CD4-positive, alpha-beta T cell treated with Interferon alpha-2 for 1 hour (primary cell): ENCODE measurements around the gene VTI1A.
A peak's percentile ranks its signal among the peaks of the same experiment; 100 is the strongest.

Experiments used
- DNase-seq, 2 donors: peaks; one replicate each; pipeline ENCODE4 v3.0.0-alpha.2; 2020 to 2022

VTI1A gene

DNA sequence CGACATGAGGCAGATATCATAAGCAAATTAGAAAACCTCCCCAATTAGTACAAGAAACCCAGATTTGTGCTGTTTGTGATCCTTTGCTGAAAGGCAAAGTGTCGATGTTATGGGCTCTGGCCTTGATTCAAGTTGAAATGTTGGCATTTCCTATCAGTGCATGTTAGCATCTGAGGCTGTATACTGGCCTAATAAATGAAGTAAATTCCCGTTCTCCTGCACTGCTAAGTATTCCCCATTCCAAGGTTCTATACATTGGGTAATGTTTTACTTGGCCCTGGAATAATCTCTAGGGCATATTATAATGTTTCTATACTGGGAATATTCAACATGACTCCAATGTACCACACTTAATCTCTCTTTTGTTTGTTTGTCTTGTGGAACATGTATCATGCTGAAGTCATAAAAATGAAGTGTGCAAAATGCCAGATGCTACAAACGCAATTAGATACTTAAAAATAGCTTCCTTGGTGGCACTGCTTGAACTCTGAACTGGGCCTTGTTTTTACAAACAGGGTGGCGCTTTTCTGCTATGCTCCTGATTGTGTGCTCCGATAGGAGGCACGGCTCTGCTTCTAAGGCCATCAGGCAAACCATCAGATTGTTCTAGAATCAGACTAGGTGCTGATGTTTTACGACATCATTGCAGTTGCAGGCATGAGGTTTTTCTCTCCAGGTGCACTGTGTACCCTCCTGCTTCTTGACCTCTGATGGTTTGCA lies 346.3 kb downstream of the VTI1A start:
- DNase-seq: no peak

DNA sequence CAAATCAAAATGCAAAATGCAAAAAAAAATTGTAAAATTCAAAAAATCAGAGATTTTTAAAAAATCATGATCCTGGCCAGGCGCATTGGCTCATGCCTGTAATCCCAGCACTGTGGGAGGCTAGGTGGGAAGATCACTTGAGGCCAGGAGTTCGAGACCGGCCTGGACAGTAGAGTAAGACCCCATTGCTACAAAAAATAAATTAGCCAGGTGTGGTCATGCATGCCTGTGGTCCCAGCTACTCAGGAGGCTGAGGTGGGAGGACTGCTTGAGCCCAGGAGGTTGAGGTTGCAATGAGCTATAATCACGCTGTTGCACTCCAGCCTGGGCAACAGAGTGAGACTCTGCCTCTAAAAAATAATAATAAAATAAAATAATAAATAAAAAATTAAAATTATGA lies 347.2 kb downstream of the VTI1A start:
- DNase-seq: no peak

DNA sequence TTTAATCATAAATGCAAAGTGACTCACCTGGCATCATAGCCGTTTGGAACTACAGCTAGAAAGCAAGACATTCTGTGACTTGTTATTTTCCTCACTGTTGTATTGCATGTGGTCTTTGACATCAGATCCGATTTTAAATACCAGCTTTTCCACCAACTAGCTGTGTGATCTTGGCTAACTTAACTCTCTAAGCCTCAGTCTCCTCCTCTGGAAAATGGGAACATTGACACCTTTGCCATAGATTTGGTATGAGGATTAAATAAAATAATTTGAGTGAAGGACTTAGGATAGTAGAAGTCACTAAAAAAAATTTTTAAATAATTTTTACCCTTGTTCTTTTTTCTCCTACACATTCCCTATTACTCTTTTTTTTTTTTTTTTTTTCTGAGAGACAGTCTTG lies 348.1 kb downstream of the VTI1A start:
- DNase-seq: no peak

DNA sequence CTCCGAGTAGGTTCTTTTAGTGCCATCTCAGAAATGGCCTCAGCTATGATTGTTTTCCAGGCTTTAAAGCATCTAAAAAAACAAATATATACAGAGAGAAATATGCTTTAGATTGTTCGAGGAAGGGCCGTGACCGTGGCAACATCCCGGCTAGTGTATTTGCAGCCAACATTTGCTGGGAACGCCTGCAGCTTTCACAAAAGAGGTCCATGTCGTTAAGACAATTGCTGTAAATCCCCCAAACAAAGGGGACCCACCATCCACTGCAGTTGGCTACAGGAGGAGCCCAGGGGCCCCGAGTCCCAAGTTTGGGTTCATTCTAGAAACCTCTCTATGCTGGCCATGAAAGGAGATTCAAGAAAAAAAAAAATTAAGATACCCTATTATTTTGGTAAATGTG lies 350.2 kb downstream of the VTI1A start:
- no peak for DNase-seq

DNA sequence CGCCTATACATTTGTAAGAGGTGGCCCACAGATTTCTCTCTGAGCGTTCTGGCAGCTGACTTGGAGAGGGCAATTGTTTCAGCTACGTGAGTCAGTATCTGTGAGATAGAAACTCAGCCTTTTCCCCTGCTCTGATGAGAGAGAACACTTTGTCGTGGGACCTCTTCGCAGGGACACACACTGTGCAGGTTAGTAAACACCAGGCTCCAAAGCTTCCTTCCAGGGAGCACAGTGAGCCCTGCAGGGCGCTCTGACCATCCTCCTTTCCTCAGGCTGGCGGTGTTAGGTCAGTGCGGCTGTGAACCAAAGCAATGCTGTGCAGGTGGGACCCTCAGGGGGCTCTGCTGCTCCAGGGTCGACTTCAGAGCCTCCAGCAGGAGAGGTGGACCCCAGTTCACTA lies 350.8 kb downstream of the VTI1A start:
- DNase-seq: no peak

DNA sequence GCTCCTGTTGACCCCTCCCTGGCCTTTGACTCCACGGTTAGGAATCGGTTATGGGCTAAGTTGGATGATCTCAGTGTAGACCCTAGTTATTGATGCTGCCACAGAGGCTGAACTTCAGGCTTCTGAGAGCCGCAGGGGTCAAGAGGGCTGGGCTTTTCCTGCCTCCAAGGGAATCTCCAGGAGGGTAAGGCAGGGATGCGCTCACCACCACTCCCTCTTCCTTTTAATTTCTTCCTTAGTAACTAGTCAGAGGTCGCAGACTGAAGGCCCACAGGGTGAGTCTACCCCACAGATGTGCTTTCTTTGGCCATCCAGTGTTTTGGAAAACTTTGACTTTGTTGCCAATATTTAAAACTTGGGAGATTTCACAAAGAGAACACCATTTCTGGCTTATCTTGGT lies 352.0 kb downstream of the VTI1A start:
- no peak for DNase-seq

DNA sequence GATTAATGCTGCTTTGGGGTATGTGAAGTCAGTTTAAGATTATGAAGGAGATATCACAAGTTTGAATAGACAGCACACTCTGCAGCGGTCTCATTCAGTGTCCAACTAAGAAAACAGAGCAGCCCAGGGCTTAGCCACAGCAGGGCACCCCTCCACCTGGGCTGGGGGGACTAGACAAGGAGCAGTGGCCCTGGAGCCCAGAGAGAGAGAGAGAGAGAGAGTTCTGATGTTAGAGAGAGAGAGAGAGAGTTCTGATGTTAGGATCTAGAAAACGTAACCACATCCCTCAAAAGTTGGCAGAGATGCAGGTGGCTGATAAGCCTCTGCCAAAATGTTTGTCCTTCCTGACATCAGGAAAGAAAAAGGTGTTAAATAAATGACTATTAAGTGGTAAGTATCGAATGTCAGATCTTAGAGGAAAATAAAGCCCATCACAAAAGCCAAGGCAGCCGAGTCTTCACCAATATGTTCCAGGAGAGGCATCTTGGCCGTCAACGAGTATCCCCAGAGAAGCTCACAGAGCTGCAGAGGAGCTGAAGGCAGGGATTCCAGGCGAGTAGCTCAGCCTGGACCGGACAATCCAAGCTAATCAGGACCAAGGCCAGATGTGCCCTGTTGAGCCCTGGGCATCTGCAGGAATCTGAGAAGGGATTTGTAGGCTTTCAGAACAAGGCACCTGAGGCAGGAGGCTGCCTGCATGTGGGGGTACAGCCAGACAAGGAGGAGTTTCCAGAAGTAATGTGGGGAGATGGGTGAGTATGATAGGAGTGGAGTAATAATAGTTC lies 352.9 kb downstream of the VTI1A start:
- DNase-seq: no peak

DNA sequence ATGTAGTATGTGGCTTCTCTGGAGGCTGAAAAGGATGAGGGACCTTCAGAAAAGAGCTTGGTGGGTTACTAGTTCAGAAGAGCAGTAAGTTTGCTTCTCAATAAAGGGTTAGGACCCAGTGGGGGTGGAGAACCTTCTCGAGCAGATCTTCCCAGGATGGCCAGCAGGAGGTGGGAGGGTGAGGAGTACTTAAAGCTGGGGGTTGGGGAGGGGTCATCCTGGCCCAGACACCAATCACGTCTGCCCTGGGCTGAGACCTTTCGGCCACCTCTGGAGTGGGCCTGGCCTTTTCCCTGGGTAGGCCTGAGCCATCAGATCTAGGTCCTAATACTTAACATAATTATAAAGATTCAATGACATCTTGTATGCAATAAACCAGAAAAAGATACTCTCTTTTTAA lies 354.0 kb downstream of the VTI1A start:
- no peak for DNase-seq

DNA sequence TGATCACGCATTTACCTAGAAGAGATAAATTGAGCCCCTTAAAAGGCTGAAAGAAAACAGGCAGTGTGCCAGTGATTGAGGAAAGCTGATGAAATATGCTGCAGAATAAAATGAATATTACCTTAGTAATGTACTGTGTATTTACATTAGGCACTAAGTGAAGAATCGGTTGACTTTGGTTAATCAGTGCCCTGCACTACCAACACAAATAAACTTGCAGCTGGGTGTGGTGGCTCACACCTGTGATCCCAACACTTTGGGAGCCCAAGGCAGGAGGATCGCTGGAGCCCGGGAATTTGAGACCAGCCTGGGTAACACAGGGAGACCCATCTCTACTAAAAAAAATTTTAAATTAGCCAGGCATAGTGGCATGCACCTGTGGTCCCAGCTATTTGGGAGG lies 354.7 kb downstream of the VTI1A start:
- DNase-seq: no peak

DNA sequence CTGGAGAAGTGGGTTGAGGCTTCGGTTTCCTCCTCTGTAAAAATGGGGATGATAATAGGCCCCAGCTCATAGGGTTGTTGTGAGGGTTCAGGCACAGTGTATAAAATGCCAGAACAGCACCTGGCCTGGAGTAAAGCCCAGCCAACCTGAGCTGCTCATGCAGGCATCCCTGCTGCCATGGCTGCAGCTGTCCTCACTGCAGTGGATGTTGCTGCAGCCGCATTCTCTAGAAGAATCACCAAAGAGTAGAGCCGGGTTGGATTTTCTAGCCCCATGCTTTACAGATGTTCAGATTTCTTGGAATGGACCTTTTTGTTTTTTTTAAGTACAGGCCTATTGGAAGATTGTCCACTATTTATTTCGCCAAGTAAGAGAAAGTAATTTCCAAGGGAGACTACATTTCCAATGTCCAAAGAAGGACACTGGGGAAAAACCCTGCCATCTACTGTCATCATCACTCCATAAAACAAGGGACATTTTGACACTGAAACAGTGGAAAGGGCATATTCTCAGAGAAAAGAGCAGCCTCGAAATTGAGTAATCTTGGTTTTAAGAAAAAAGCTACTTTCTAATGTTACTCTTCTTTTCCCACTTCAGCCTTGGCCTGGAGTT lies 355.5 kb downstream of the VTI1A start:
- DNase-seq: no peak

DNA sequence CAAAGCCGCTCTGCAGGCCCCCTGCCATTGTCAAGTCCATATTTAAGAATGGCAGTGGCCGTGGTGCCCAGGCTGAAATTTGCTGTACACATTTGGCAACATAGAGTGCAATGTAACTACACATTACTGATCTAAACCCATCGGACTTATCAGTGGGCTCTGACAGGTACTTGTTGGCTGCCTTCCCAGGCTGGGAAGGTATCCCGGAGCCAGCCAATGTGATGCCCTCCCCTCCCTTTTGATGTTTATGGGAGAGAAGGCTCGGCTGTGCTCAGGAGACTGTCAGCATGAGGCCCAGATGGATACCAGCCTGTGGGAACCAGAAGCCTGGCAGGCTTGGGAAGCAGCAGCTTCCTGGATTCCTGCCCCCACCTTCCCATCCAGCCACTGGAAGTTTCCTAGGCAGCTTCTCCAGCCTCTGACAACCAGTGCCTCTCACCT lies 357.0 kb downstream of the VTI1A start:
- no peak for DNase-seq

DNA sequence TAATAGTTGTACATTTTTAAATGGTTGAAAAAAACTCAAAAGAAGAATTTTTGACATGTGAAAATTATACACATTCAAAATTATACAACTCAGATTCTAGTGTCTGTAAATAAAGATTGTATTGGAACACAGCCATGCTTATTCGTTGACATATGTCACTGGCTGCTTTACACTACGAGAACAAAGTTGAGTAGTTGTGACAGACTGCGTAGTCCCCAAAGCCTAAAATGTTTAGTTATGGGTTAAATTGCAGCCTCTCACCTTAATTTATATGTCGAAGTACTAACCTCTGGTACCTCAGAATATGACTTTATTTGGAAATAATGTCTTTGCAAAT lies 358.2 kb downstream of the VTI1A start:
- no peak for DNase-seq

DNA sequence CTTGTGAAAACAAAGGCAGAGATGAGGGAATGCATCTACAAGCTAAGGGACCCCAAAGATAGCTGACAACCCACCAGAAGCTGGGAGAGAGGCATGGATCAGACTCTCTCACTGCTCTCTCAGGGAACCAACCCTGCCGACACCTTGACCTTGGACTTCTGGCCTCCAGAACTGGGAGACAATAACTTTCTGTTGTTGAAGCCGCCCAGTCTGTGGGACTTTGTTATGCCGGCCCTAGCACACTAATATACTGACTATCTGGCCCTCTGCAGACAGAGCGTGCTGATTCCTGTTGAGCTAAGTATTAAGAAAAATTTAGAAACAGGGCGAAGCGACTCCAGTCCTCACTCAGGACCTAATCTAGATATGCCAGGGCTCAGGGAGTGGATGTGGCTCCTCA lies 358.7 kb downstream of the VTI1A start:
- no peak for DNase-seq

DNA sequence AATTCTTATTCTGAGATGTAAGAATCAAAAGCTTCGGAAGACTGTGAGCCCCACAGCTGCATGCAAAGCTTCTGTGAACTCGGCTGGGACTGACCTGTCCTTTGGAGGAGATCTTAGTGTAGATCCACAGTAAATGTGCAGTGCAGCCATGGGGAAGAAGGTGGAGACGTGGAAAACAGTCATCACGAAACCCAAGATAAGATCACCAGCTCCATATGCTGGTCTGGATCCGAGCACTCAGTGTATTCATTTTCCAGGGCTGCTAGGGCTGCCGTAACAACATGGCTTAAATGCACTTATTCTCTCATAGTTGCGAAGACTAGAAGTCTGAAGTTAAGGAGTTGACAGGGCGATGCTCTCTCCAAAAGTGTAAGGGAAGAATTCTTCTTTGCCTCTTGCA lies 360.0 kb downstream of the VTI1A start:
- no peak for DNase-seq

DNA sequence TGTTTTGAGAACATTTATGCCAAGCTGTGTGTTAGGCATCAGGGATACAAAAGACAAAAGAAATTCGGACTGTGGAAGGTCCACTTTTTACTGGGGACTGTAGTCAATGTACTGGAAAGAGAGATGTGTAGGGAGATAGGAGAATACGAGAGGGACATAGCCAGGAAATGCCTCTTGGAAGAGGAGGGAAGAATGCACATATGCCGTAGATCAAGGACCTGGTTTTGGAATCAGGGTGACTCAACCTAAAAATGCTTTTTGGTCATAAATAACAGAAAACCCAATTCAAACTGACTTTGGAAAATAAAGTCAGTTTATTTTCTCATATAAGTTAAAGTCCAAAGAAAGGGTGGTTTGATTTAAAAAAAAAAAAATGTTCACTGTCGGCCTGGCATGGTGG lies 362.7 kb downstream of the VTI1A start:
- no peak for DNase-seq

DNA sequence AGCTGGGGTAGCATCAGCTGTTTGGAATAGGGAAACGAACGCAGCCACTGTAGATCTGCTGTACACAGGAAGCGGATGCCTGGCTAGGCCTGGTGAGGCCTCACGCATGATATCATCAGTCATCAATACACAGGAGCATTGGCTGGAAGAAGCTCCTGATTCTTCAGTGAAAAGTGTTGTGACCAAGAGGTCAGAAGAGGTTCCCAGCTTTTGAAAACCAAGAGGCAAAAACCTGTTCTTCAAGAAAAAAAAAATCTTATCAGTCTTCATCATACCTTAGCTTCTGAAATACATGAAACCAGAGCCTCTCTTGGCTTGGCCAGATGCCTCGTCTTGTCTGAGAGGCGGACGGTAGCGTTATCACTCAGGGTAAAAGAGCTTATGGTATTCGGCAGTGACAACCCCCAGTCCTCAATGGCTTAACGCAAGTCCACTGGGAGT lies 363.7 kb downstream of the VTI1A start:
- no peak for DNase-seq

DNA sequence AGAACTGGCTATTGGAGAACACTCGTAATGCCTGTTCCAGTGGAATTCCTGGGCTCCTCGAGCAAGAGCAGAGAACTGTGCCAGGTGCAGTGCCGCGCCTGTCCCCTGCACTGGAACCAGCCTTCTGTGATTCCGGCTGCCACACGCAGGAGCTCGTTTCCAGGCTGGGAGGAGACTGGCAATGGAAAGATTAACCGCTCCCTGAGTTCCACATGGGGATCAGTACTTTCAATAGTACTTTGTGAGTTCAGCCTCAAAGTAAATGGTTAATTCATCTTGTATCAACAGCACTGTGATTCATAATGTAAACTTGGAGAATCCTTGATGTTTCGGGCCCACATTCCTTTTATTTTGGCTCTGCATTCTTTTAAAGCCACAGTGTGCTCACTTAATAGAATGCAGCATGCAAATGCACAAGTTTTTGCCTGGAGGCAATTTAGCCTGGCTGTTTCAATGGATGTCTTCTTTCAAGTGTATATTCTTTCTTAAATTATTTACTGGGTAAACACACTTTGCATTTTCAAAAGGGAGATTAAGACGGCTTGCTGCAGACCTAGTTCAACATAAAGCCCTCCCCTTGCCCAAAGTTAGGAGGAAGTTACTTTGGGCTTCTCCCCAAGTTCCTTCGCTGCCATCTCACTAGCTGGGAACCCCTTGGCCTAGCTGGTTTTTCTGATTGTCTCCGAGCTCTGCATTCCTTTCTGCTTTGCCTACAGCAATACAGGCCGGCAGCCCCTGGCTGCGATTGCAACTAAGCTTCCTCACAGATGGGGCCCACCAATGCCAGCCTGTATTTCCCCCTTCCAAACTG lies 364.9 kb downstream of the VTI1A start:
- DNase-seq: no peak

DNA sequence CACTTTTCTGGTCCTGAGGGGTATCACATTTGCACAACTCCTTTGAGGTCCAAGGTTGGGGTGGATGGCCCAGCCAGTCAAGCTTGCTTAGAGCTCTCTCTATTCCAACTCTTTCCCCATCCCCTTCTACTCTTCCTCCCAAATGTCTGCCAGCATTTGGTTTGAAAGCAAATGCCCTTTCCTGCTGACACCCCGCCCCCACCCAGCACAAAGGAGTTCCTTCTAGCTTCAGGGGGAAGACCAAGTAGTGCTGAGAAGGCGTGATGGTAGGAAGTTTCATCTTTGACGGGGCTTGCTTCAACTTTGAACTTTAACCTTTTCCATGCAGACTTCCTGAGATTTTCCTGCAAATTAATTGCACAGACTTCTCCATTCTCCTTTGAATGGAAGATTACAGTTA lies 365.6 kb downstream of the VTI1A start:
- no peak for DNase-seq

DNA sequence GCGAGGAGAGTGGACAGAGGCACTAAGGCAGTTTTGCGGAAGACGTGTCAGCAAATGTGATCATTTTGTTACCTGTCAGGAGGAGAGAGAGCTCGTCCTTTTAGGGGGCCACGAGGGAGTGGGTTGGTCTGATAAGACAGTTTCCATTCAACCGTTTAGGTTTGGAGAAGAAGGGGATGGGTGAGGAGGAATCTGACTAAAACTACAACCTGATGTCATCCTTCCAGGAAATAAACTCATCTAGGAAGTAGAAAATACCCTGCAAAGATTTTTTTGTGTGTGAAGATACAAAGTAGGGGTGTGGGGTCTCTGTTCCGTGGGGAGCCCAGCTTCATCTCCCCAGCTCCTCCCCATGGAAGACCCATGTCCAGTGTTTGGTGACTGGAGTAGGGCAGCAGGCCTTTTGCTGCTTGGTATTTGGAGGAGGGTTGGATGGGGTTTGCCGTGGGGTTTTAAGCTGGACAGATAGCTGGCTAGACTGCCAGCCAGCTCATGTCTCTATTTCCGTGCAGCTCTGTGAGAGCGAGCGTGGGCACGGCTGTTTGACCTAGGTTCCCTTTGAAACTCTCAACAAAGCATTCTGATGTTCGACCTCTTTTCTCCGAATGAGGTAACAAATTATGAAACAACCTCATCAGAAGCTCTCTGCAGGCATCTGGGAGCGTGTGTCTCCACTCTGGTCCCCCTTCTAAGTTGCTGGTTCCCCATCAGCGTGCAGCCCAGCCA lies 367.0 kb downstream of the VTI1A start:
- DNase-seq: no peak

DNA sequence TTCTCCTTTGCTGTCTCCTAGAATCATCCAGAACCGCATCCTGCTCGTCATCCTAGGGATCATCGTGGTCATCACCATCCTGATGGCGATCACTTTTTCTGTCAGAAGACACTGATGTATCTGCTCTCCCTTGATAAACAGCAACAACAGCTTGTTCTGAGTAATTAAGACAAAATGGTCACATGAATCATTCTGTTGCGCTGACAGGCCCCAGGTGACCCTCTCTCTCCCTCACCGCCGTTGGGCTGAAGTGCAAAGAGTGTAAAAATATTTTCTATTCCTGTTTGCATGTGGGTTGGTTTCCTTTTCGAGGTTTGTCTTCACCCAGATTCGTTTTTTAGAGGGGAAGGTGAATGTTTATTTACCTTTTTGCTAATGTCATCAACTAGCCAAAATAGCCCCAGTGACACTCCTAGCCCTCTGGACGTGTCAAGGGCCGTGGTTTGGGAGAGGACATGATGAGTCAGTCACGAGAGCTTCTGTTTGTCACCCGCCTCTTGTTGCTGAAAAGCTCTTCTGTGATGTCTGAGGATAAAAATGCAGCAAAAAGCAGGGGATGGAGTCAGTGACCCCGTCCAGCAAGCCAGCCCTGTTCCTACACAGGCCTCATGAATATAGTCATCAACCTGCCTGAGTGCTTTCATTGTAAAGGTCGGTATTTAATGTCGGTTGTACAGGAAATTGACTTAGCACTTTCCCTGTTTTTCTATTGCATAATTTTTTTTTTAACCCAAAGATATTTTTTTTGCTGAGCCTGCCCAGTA lies 368.4 kb downstream of the VTI1A start:
- peak in 1 of 2 donors; percentile 9 for DNase-seq

DNA sequence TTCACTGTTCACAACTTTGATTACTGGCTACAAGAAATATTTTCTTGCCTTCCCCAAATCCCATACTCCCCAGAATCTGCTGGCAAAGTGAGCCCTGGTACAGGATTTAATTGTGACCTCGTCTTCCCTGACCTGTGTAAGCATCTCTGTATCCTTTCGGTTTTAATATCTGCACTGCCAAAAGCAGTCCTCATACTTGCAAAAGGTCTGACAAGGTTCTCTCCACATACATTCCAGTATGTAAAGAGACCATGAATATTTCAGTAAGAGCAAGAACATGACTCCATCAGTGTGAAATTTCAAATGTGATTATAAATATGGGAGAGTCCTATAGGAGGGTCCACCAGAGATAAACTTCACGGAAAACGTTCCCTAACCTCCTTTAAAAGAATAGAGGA lies 369.0 kb downstream of the VTI1A start:
- no peak for DNase-seq

DNA sequence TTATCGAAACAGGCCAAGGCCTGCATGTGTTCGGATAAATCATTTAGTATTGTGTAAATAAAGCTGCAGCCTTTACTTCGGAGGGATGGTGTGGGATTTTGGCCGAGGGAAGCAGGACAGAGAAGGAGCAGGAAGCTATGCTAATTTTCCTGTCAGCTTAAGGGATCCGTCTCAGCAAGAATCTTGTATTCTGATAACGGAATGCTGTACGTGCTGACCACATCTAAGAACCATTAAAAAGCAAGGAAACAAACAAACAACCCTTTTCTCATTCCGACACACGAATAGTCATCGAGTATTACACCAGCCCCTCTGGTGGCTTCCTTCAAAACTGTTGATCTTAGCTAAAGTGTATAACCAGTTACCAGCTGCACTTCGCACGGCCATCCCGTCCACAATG lies 369.9 kb downstream of the VTI1A start:
- no peak for DNase-seq
